Adrenal gland (tissue), 12 donors: ENCODE results near the gene CORO6. TPM values are rescaled to one million over a fixed set of nuclear protein-coding genes. Genes with fewer than 3 reads are reported as not detected.

Source experiments
- DNase-seq, 7 donors: peaks; one replicate each; pipeline ENCODE4 v3.0.0-alpha.2; 2019 to 2020
- H3K27ac ChIP-seq, 5 donors: fragments of 200-600 bp; sonication (generic) in 4 of 5; 1 replicate in 3 of 5; 2 replicates in 2 of 5; pipeline versions ENCODE4 v1.5.1 to v1.8.0; 2016 to 2020; ENCODE audit warnings: mild to moderate bottlenecking in 1 of 5
- H3K27me3 ChIP-seq: fragments of 200-600 bp; 2 replicates; pipeline ENCODE4 v1.8.0; 2021
- H3K36me3 ChIP-seq, 2 donors: fragments of 200-600 bp; replicated peaks in 1 of 2; 1 replicate in 1 of 2; 2 replicates in 1 of 2; pipeline versions ENCODE4 v1.5.1 to v1.8.0; 2018 to 2022
- H3K4me1 ChIP-seq, 2 donors: fragments of 200-600 bp; replicated peaks in 1 of 2; 1 replicate in 1 of 2; 2 replicates in 1 of 2; pipeline versions ENCODE4 v1.5.1 to v1.8.0; 2018 to 2021
- H3K4me3 ChIP-seq, 4 donors: fragments of 200-600 bp; sonication (generic) in 3 of 4; one replicate each; pipeline ENCODE4 v1.5.1; 2016 to 2018
- H3K9me3 ChIP-seq, 3 donors: fragments of 200-600 bp; sonication (generic) in 1 of 3; replicated peaks in 1 of 3; 1 replicate in 2 of 3; 2 replicates in 1 of 3; pipeline versions ENCODE4 v1.5.1 to v1.8.0; 2016 to 2021
- POLR2A ChIP-seq, 2 donors: fragments of 450-650 bp; IDR thresholded peaks; one replicate each; pipeline ENCODE4 v1.6.1; 2017; ENCODE audit warnings: antibody characterized with exemption in 2 of 2, mild to moderate bottlenecking in 2 of 2, moderate library complexity in 1 of 2
- WGBS, 4 donors: extraction: QIAGEN DNeasy Blood & Tissue Kit in 2 of 4; methylation state at CpG; one replicate each; pipeline versions ENCODE4 v1.1.5 to v1.1.7; 2013 to 2017; 5-methylcytosine and 5-hydroxymethylcytosine counted together
- intact Hi-C, 2 donors: fragments of 100-400 bp; cut with DNase I; formaldehyde crosslinking; loops; one replicate each; pipeline versions ENCODE4 v1.14.1 to v1.15.0; 2022 to 2023
- polyA plus RNA-seq, 3 donors: library from polyadenylated mRNA; stranded (reverse); fragments of 200-250 nt in 2 of 3; fragments of 350-450 nt in 1 of 3; fragmentation: Illumina TruSeq in 1 of 3; extraction: RNeasy Lipid Tissue Mini Kit (QIAGEN cat#74804) in 1 of 3; gene quantifications; one replicate each; pipeline ENCODE4 v1.2.3, GENCODE V29; 2013 to 2014
- total RNA-seq, 9 donors: library from RNA; depleted of rRNA in 4 of 9; stranded (reverse); fragments of >200 nt in 4 of 9; fragments of 120-200 nt in 1 of 9; fragmentation: NEBNext Ultra II Directional in 1 of 9; extraction: Animal tissue kit (Norgen Biotek cat#: 25700) in 1 of 9; gene quantifications; one replicate each; pipeline versions ENCODE4 v1.1.0 to v1.2.4, GENCODE V29; 2013 to 2023
- TF ChIP-seq, protein P1 (sequence below), 6 experiments: fragments of 450-650 bp in 4 of 6; fragments of 200-600 bp in 2 of 6; sonication (generic) in 1 of 6; IDR thresholded peaks; 1 replicate in 5 of 6; 2 replicates in 1 of 6; pipeline versions ENCODE4 v1.5.1 to v1.8.0; 2016 to 2021; ENCODE audit warnings: antibody characterized with exemption in 6 of 6, mild to moderate bottlenecking in 2 of 6, moderate library complexity in 1 of 6
- donor health status: healthy with polysubstance abuse.
- donor health status: Bipolar disorder and iron deficiency.
- donor health status: DM: yes; HTN: yes; CAD: no.
- donor health status: DM: no; HTN: no; CAD: no.
- donor health status: DM: no; HTN: no; CAD: no.
- donor health status: DM: yes; HTN: yes; CAD: no.

The CORO6 gene
- total and polyA plus RNA-seq, 12 donors, result 0.44 to 34.0 (median 5.6) TPM

DNA sequence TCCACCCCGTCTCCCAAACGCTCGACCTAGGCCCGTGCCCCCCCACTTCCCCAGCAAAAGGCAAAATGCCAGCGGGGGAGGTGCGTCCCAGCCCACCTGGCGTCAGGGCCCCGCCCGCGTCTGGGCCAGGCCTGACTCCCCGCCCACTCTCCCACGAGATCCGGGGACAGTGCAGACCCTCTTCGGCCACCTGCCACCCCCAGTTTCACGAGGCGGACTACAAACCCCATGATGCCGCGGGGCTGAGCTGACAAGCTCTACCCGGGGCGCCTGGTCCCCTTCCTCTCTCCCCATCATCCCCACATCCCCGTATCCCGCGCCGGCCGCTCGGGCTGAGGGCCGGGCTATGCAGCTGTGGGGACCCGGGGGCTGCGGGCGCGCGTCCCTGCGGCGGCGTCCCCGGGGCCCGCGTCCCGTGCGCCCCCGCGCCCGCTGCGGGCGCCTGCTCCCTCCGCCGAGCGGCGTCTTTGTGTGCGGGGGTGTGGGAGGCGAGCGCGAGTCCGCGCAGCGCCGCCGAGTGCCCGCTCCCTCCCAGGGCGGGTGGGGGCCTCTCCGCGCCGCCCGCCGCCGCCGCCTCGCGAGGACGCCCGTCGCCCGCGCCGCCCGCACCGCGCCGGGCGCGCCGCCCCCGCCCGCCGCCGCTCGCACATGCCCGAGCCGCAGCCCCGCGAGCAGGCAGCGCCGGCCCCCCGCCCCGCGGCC is 29.7 kb downstream of the CORO6 start, which contains the start of gene ANKRD13B:
TSS of gene ANKRD13B (plus strand) at position 283 of the 702 bp plus-strand sequence. CDS start 490 bp downstream, outside the sequence.
- no peaks in the 10 kb centered on the region for H3K9me3 ChIP-seq
- intact Hi-C loops, result no loop called here
- H3K4me3 ChIP-seq, result peak within 1 kb of the TSS in 3 of 4 donors; percentile 10 to 84 (median 34)
- no peaks in the 10 kb centered on the region for H3K36me3 ChIP-seq
- DNase-seq, result peak in 2 of 7 donors; percentile 22 to 48
- WGBS, 4 donors, result 0 to 1% (median 0%) methylated on average over 48 to 96 of the region's 96 CpGs; no CpG with 5 or more reads in 1 of the 4 donors
- peak within 1 kb of the TSS in 3 of 5 donors; percentile 48 to 84 (median 77) for H3K27ac ChIP-seq
- peaks cover 45 to 47% of the 10 kb centered on the region in 2 donors for H3K4me1 ChIP-seq
- TF ChIP-seq POLR2A (IDR thresholded peaks at IDR 0.05), result no peak
- TF ChIP-seq, protein P1, sequence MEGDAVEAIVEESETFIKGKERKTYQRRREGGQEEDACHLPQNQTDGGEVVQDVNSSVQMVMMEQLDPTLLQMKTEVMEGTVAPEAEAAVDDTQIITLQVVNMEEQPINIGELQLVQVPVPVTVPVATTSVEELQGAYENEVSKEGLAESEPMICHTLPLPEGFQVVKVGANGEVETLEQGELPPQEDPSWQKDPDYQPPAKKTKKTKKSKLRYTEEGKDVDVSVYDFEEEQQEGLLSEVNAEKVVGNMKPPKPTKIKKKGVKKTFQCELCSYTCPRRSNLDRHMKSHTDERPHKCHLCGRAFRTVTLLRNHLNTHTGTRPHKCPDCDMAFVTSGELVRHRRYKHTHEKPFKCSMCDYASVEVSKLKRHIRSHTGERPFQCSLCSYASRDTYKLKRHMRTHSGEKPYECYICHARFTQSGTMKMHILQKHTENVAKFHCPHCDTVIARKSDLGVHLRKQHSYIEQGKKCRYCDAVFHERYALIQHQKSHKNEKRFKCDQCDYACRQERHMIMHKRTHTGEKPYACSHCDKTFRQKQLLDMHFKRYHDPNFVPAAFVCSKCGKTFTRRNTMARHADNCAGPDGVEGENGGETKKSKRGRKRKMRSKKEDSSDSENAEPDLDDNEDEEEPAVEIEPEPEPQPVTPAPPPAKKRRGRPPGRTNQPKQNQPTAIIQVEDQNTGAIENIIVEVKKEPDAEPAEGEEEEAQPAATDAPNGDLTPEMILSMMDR (IDR thresholded peaks at IDR 0.05), result no peak
- no peaks in the 10 kb centered on the region for H3K27me3 ChIP-seq

- 12 to 19% (median 15%) methylated on average over 15 to 25 of the region's 25 CpGs for WGBS, 4 donors
- H3K27ac ChIP-seq, result peak overlapping the region in 3 of 5 donors; percentile 48 to 84 (median 77)
- peak overlapping the region in 1 of 4 donors; percentile 50 for H3K4me3 ChIP-seq
These were observed 30.7 kb downstream of the CORO6 start for GRCh38 chr17:29591737-29592608.

GRCh38 chr17:29591146-29591736 is 31.5 kb downstream of the CORO6 start:
- DNase-seq, result peak in 5 of 7 donors; percentile 51 to 65 (median 58)
- intact Hi-C loops, result no loop called here
- Histone ChIP-seq H3K36me3 (no peaks in the 10 kb centered on the region), H3K4me3 (peak overlapping the region in 1 of 4 donors; percentile 50), H3K27ac (peak overlapping the region in 4 of 5 donors; percentile 10 to 84 (median 62)), H3K9me3 (no peaks in the 10 kb centered on the region), H3K27me3 (no peaks in the 10 kb centered on the region), H3K4me1 (peaks cover 49 to 56% of the 10 kb centered on the region in 2 donors)
- WGBS, 4 donors, result 2 to 13% (median 7%) methylated on average over 12 to 31 of the region's 31 CpGs
- TF ChIP-seq, protein P1 (IDR thresholded peaks at IDR 0.05), result no peak
- no peak for TF ChIP-seq POLR2A (IDR thresholded peaks at IDR 0.05)

More at GRCh38 chr17:29591737-29592608, 30.7 kb downstream of the CORO6 start:
- TF ChIP-seq, protein P1 (IDR thresholded peaks at IDR 0.05), result peak; percentile 87 to 93 (median 92)
- peak in 1 of 2 donors; percentile 5 for TF ChIP-seq POLR2A (IDR thresholded peaks at IDR 0.05)
- intact Hi-C loops, result no loop called here
- Histone ChIP-seq H3K9me3 (no peaks in the 10 kb centered on the region), H3K4me1 (peaks cover 49 to 55% of the 10 kb centered on the region in 2 donors), H3K27me3 (no peaks in the 10 kb centered on the region), H3K36me3 (no peaks in the 10 kb centered on the region)
- peak; percentile 80 to 93 (median 86) for DNase-seq
